ENCODE results near the gene BAHCC1.

Gene BAHCC1

DNA sequence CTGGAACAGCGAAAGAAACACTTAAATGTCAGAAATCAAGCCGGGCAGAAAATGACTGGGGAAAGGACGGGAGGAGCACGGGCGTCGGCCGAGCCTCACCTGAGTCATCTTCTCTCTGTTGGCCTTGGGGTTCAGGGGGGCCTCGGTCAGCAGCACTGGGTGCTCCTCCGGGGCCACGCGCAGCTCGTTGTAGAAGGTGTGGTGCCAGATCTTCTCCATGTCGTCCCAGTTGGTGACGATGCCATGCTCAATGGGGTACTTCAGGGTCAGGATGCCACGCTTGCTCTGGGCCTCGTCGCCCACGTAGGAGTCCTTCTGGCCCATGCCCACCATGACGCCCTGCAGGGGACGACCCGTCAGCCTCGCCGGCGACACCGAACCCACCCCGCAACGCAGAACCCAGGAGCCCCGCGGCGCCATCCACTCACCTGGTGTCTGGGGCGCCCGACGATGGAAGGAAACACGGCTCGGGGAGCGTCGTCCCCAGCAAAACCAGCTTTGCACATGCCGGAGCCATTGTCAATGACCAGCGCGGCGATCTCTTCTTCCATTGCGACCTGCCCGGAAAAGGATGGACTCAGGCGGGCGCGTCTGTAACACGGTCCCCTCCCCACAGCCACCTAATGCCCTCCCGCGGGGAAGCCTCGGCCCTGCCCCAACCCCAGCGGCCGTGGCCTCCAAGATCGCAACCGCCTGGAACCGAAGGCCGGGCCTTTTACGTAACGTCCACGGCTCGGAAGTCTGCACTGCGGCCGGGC, 116.7 kb downstream of the BAHCC1 start:
- H3K4me3 ChIP-seq (ENCODE audit: low read depth, low read length): peak overlapping the region; percentile 95
- TF ChIP-seq, protein P1, sequence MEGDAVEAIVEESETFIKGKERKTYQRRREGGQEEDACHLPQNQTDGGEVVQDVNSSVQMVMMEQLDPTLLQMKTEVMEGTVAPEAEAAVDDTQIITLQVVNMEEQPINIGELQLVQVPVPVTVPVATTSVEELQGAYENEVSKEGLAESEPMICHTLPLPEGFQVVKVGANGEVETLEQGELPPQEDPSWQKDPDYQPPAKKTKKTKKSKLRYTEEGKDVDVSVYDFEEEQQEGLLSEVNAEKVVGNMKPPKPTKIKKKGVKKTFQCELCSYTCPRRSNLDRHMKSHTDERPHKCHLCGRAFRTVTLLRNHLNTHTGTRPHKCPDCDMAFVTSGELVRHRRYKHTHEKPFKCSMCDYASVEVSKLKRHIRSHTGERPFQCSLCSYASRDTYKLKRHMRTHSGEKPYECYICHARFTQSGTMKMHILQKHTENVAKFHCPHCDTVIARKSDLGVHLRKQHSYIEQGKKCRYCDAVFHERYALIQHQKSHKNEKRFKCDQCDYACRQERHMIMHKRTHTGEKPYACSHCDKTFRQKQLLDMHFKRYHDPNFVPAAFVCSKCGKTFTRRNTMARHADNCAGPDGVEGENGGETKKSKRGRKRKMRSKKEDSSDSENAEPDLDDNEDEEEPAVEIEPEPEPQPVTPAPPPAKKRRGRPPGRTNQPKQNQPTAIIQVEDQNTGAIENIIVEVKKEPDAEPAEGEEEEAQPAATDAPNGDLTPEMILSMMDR (IDR thresholded peaks at IDR 0.05; ENCODE audit: low read depth, low read length): no peak

DNA sequence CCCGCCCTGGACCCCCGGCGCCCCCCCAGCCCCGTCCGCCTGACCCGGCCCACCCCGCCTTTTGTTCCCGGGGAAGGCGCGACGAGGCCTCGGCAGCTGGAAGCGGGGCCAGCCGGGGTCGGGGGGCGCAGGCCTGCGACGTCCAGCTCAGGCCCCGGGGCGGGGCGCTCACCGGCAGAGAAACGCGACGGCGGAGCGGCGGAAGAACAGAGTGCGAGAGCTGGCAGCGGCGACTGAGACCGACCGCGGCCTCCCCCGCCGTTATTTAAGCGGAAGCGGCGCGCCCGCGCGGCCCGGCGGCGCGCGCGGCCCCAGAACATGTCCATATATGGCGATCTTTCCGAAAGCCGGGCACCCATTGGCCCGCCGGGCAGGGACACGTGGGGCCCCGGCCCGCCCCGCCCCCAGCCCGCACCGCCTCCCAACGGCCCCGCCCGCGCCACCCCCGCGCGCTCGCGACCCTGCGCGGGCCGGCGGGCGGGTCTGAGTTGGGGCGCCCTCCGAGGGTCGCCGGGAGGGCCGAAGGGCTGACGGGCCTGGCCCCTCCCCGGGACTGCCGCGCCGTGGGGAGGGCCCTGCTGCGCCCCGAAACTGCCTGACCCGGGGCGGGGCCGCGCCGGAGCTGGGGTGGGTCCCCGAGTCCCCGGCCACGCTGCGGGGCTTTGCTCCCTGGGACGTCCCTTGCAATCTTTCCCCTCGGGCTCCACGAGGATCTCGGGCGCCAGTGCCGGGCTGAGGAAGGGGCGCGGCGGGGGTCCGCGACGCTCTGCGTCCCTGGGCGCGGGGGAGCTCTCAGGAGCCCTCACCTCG, 117.5 kb downstream of the BAHCC1 start, which contains the start of gene ACTG1:
ACTG1 (minus strand) TSS at position 238 of the 810 bp plus-strand sequence. CDS start 445 bp downstream, outside the sequence.
- TF ChIP-seq, protein P1 (IDR thresholded peaks at IDR 0.05; ENCODE audit: low read depth, low read length): no peak
- peak within 1 kb of the TSS; percentile 95 for H3K4me3 ChIP-seq (ENCODE audit: low read depth, low read length)

DNA sequence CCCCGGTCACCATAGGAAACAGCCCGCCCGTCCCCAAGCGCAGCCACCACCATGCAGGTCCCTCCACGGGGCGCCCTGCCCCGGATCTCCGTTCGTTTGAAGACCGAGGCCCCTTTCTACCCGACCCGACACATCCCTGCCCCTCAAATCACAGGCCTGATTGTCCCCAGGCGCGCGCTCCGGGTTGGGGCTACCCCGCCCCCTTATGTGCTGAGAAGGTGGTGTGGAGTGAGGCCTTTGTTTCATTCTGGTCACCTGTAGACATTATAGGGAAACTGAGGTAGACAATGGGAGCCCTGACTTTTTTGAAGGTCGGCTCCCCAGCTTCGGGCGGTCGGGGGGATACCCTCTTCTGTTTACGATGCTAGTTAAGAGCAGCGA, 118.1 kb downstream of the BAHCC1 start:
- TF ChIP-seq, protein P1 (IDR thresholded peaks at IDR 0.05; ENCODE audit: low read depth, low read length): no peak
- peak overlapping the region; percentile 59 for H3K4me3 ChIP-seq (ENCODE audit: low read depth, low read length)

- TF ChIP-seq, protein P1 (IDR thresholded peaks at IDR 0.05; ENCODE audit: low read depth, low read length): no peak
- peak overlapping the region; percentile 59 for H3K4me3 ChIP-seq (ENCODE audit: low read depth, low read length)
Measured at GRCh38 chr17:81513753-81514488, 118.7 kb downstream of the BAHCC1 start.

DNA sequence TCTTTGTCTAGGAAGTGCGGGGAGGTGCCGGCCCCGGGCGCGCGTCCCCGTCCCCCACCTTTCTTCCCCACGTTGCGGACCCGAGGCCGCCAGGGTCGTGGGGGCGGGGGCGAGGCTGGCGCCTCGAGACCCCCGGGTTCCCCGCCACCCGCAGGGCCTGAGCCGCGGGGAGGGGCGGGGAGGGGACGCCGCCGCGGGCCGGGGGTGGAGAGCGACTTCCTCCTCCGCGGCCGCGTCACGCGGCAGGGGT, 119.2 kb downstream of the BAHCC1 start:
- TF ChIP-seq, protein P1 (IDR thresholded peaks at IDR 0.05; ENCODE audit: low read depth, low read length): no peak
- H3K4me3 ChIP-seq (ENCODE audit: low read depth, low read length): peak overlapping the region; percentile 59

DNA sequence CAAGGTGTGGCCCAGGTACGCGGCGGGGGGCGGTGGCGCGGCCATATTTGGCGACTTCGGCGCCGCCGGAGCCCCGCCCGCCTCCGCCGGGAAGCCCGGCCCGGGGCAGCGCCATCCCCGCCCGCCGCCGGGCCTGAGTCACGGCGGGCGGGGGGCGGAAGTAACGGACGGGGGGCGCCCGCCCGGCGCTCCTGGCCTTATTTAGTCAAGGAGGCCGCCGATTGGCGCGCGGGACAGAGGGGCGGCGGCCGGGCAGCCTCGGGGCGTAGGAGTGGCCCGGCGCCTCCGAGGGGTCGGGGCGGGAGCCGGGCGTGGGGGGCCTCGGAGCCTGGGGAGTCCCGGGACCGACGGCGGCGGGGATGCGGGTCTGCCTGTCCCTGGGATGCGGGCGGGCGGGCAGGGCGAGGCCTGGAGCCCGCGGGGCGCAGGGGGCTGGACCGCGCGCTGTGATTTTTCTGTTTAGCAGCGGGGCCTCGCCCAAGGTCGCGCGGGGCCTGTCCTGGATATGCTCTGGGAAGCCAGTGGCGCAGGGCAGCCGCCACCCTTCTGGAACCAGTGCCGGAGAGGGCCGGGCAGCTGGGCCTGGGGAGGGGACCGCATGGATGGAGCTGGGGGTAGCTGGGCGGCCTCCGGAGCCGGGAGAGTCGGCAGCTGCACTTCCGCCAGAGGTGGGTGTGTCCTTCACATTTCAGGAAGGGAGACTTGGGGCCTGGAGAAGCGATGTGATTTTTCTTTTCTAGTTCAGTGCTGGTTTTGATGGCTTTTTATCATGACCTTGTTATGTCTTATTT, 119.7 kb downstream of the BAHCC1 start:
- TF ChIP-seq, protein P1 (IDR thresholded peaks at IDR 0.05; ENCODE audit: low read depth, low read length): no peak
- H3K4me3 ChIP-seq (ENCODE audit: low read depth, low read length): peak overlapping the region; percentile 67

All from WI38 (cell line).